Stimulated activated effector memory CD8-positive, alpha-beta T cell treated with anti-CD3 and anti-CD28 coated beads, Interleukin-12 subunit alpha, Interleukin-12 subunit beta, amount 100 ng/mL, for 72 hours (primary cell): ENCODE data around the gene SEMA6D.

ENCODE experiments used
- ATAC-seq: fragments of 150-1000 bp; cut with Tn5 transposase; 2 replicates; pipeline ENCODE4 v1.10.0; 2021
- DNase-seq, 2 donors: peaks; one replicate each; pipeline ENCODE4 v3.0.0; 2021 to 2022; ENCODE audit warnings: low spot score in 2 of 2
- H3K27ac Mint-ChIP-seq: one replicate; pipeline ENCODE4 v1.8.0; 2022; ENCODE audit warnings: mild to moderate bottlenecking, mixed read lengths
- H3K36me3 Mint-ChIP-seq: one replicate; pipeline ENCODE4 v1.8.0; 2022; ENCODE audit warnings: mild to moderate bottlenecking, mixed read lengths
- H3K4me1 Mint-ChIP-seq: one replicate; pipeline ENCODE4 v1.8.0; 2022; ENCODE audit warnings: mixed read lengths
- H3K4me3 Mint-ChIP-seq: one replicate; pipeline ENCODE4 v1.8.0; 2022; ENCODE audit warnings: mild to moderate bottlenecking, mixed read lengths
- H3K9me3 Mint-ChIP-seq: one replicate; pipeline ENCODE4 v1.8.0; 2022; ENCODE audit warnings: mixed read lengths

The SEMA6D gene

GRCh38 chr15:47780971-47781370, 63.7 kb downstream of the SEMA6D start:
- H3K36me3 Mint-ChIP-seq = no peaks in the 10 kb centered on the region
- ATAC-seq (no peak), DNase-seq (no peak)
- H3K27ac Mint-ChIP-seq = no peak overlapping the region
- H3K9me3 Mint-ChIP-seq = peaks cover 5% of the 10 kb centered on the region
- H3K4me1 Mint-ChIP-seq = no peaks in the 10 kb centered on the region
- H3K4me3 Mint-ChIP-seq = no peak overlapping the region

GRCh38 chr15:47781527-47781926, 64.2 kb downstream of the SEMA6D start:
- Mint-ChIP-seq H3K4me3 (no peak overlapping the region), H3K27ac (no peak overlapping the region), H3K9me3 (peaks cover 4% of the 10 kb centered on the region), H3K36me3 (no peaks in the 10 kb centered on the region), H3K4me1 (no peaks in the 10 kb centered on the region)
- DNase-seq = no peak
- ATAC-seq = no peak

- Mint-ChIP-seq H3K4me1 (no peaks in the 10 kb centered on the region), H3K36me3 (no peaks in the 10 kb centered on the region), H3K27ac (no peak overlapping the region), H3K9me3 (peaks cover 4% of the 10 kb centered on the region), H3K4me3 (no peak overlapping the region)
- no peak for ATAC-seq
- DNase-seq = no peak
Observed at GRCh38 chr15:47784820-47785219, 67.5 kb downstream of the SEMA6D start.

GRCh38 chr15:47786371-47786770, 69.1 kb downstream of the SEMA6D start:
- H3K27ac Mint-ChIP-seq = no peak overlapping the region

GRCh38 chr15:47787875-47788274, 70.6 kb downstream of the SEMA6D start:
- Mint-ChIP-seq H3K4me1 (no peaks in the 10 kb centered on the region), H3K4me3 (no peak overlapping the region), H3K27ac (no peak overlapping the region), H3K9me3 (peaks cover 4% of the 10 kb centered on the region), H3K36me3 (no peaks in the 10 kb centered on the region)
- ATAC-seq (no peak), DNase-seq (no peak)

More at GRCh38 chr15:47786371-47786770, 69.1 kb downstream of the SEMA6D start:
- H3K9me3 Mint-ChIP-seq = peaks cover 4% of the 10 kb centered on the region
- H3K36me3 Mint-ChIP-seq = no peaks in the 10 kb centered on the region
- DNase-seq = no peak
- no peak for ATAC-seq
- H3K4me1 Mint-ChIP-seq = no peaks in the 10 kb centered on the region
- no peak overlapping the region for H3K4me3 Mint-ChIP-seq

- Mint-ChIP-seq H3K9me3 (peaks cover 4% of the 10 kb centered on the region), H3K4me1 (no peaks in the 10 kb centered on the region), H3K4me3 (no peak overlapping the region), H3K36me3 (no peaks in the 10 kb centered on the region), H3K27ac (no peak overlapping the region)
- ATAC-seq (no peak), DNase-seq (no peak)
Observed at GRCh38 chr15:47788685-47789084, 71.4 kb downstream of the SEMA6D start.

DNA sequence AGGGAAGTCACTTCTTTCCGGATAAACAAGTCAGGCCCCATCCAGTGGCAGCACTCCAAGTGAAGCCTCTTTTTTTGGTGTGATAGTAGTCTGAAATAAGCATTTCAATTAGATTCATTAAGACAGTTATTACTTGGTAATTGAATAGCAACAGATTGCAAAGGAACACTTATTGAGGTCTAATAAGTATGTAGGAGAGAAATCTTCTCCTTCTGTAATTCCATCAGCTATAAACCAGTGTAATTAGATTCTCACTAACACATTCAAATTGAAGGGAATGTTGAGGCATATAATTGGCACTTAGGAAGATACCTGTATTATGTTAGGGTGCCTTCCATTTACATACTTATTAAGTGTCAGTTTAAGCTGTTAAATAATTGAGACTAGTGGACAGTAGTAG, 73.9 kb downstream of the SEMA6D start:
- ATAC-seq (no peak), DNase-seq (no peak)
- no peak overlapping the region for H3K27ac Mint-ChIP-seq
- H3K4me3 Mint-ChIP-seq = no peak overlapping the region
- H3K36me3 Mint-ChIP-seq = no peaks in the 10 kb centered on the region
- H3K4me1 Mint-ChIP-seq = no peaks in the 10 kb centered on the region
- H3K9me3 Mint-ChIP-seq = peaks cover 7% of the 10 kb centered on the region

GRCh38 chr15:47792231-47792630, 74.9 kb downstream of the SEMA6D start:
- Mint-ChIP-seq H3K27ac (no peak overlapping the region), H3K4me1 (no peaks in the 10 kb centered on the region), H3K36me3 (no peaks in the 10 kb centered on the region), H3K9me3 (peaks cover 7% of the 10 kb centered on the region), H3K4me3 (no peak overlapping the region)
- ATAC-seq (no peak), DNase-seq (no peak)

GRCh38 chr15:47794252-47794914, 77.1 kb downstream of the SEMA6D start:
- Mint-ChIP-seq H3K27ac (no peak overlapping the region), H3K36me3 (no peaks in the 10 kb centered on the region), H3K4me3 (no peak overlapping the region), H3K9me3 (peaks cover 3% of the 10 kb centered on the region), H3K4me1 (no peaks in the 10 kb centered on the region)
- ATAC-seq = no peak
- DNase-seq = no peak

DNA sequence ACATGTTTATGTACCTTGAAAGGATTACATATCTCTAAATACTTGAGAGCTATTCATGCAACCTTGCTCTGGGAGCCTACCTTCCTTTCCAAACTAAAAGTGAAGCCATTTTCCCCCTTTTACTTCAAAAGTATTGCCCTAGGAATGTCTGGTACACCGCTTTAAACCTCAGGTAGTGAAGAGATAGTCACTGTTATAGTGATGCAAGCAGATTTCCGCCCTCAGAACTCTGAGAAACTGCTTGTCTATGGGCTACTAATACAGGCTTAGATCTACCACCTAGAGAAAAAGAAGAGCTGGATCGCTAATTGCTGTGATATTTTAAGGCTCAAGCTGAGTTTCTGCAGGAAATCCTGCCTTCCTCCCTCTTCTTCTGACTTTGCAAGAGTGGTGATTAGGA, 78.6 kb downstream of the SEMA6D start:
- Mint-ChIP-seq H3K27ac (no peak overlapping the region), H3K4me1 (no peaks in the 10 kb centered on the region), H3K9me3 (peaks cover 6% of the 10 kb centered on the region), H3K4me3 (no peak overlapping the region), H3K36me3 (no peaks in the 10 kb centered on the region)
- DNase-seq (no peak), ATAC-seq (no peak)

DNA sequence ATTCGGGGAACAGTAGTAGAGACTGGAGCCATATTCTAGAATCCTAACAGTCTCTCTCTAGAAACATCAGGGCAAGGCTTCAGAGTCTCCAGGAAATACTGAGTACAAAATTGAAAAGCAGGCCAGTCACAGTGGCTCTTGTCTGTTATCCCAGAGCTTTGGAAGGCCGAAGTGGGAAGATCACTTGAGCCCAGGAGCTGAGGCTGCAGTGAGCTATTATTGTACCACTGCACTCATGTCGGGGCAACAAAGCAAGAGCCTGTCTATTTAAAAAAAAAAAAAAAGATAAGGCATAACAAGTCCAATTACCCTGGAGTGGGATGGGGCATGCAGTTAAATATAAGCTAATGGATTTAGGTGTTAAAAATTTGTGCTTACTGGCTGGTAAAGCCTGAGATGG, 79.0 kb downstream of the SEMA6D start:
- no peaks in the 10 kb centered on the region for H3K36me3 Mint-ChIP-seq
- no peak overlapping the region for H3K4me3 Mint-ChIP-seq
- H3K9me3 Mint-ChIP-seq = peaks cover 8% of the 10 kb centered on the region
- ATAC-seq = no peak
- DNase-seq = no peak
- H3K27ac Mint-ChIP-seq = no peak overlapping the region
- no peaks in the 10 kb centered on the region for H3K4me1 Mint-ChIP-seq

GRCh38 chr15:47796830-47797229, 79.5 kb downstream of the SEMA6D start:
- DNase-seq = no peak
- Mint-ChIP-seq H3K27ac (no peak overlapping the region), H3K4me3 (no peak overlapping the region), H3K9me3 (peaks cover 8% of the 10 kb centered on the region), H3K36me3 (no peaks in the 10 kb centered on the region), H3K4me1 (no peaks in the 10 kb centered on the region)
- no peak for ATAC-seq

DNA sequence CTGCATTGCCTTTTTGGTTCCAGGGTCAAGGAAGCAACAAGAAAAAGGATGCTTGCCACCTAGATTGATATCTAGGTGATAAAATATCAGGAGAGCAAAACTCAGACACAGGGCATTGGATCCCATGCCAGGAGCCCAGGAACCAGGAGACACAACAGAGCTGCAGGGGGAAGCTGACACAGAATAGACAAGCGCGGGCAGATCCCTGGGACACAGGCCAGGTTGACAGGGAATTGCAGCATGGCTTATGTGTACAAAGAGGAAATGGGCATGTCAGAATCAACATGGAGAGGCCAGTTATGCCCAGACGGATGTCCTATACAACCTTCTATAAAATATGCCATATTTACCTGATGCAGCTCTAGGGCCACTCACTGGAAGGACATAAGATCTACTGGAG, 84.2 kb downstream of the SEMA6D start:
- no peaks in the 10 kb centered on the region for H3K36me3 Mint-ChIP-seq
- no peak for ATAC-seq
- H3K9me3 Mint-ChIP-seq = peaks cover 5% of the 10 kb centered on the region
- DNase-seq = no peak
- no peaks in the 10 kb centered on the region for H3K4me1 Mint-ChIP-seq
- H3K27ac Mint-ChIP-seq = no peak overlapping the region
- H3K4me3 Mint-ChIP-seq = no peak overlapping the region

GRCh38 chr15:47802216-47802615, 84.9 kb downstream of the SEMA6D start:
- Mint-ChIP-seq H3K9me3 (peaks cover 5% of the 10 kb centered on the region), H3K4me3 (no peak overlapping the region), H3K27ac (no peak overlapping the region), H3K36me3 (no peaks in the 10 kb centered on the region), H3K4me1 (no peaks in the 10 kb centered on the region)
- no peak for DNase-seq
- ATAC-seq = peak; percentile 8

- Mint-ChIP-seq H3K27ac (no peak overlapping the region), H3K4me1 (no peaks in the 10 kb centered on the region), H3K9me3 (peaks cover 8% of the 10 kb centered on the region), H3K36me3 (no peaks in the 10 kb centered on the region), H3K4me3 (no peak overlapping the region)
- no peak for DNase-seq
- ATAC-seq = no peak
Observed at GRCh38 chr15:47803767-47804166, 86.5 kb downstream of the SEMA6D start.

DNA sequence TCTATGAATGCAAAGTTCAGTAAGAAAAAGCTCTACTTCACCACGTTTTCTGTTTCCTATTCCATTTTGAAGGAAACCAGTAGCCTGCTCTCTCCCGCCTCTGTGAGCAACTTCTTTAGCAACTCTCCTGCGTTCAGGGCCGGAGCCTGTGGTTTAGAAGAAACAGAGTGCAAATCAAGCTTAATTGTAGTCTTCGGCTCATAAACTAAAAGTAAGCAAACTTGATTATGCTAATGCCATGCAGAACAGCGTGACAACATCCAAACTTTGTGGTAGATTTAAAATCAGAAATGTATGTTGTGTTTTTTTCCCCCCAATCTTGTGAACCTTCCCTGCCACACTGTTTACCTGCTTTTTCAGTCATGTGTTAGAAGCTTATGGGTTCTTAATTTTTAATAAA, 87.4 kb downstream of the SEMA6D start:
- ATAC-seq (no peak), DNase-seq (no peak)
- Mint-ChIP-seq H3K27ac (no peak overlapping the region), H3K36me3 (no peaks in the 10 kb centered on the region), H3K9me3 (peaks cover 9% of the 10 kb centered on the region), H3K4me1 (no peaks in the 10 kb centered on the region), H3K4me3 (no peak overlapping the region)

GRCh38 chr15:47806008-47806407, 88.7 kb downstream of the SEMA6D start:
- Mint-ChIP-seq H3K4me3 (no peak overlapping the region), H3K27ac (no peak overlapping the region), H3K4me1 (no peaks in the 10 kb centered on the region), H3K9me3 (peaks cover 4% of the 10 kb centered on the region), H3K36me3 (no peaks in the 10 kb centered on the region)
- DNase-seq (no peak), ATAC-seq (no peak)
